Natural killer cell (primary cell): Measurements from ENCODE around the gene CLTA. TPM values are rescaled to one million over a fixed set of nuclear protein-coding genes. Genes with fewer than 3 reads are reported as not detected.
A peak's percentile ranks its signal among the peaks of the same experiment; 100 is the strongest.
"Not testable (repeated sequence)": the region's sequence is repeated elsewhere in the genome, so short reads cannot be mapped to it uniquely, and the experiment has no call there.

Experiments
- ATAC-seq, 3 donors: fragments of 150-1000 bp in 2 of 3; fragments of 200-7000 bp in 1 of 3; cut with Tn5 transposase; 1 replicate in 1 of 3; 2 replicates in 2 of 3; pipeline ENCODE4 v1.10.0; 2021; ENCODE audit warnings: mild to moderate bottlenecking in 2 of 3, moderate library complexity in 2 of 3
- DNase-seq, 2 donors: peaks; one replicate each; pipeline versions ENCODE4 v3.0.0 to v3.0.0-alpha.2; 2013 to 2021; ENCODE audit warnings: mixed read lengths in 1 of 2
- H3K27ac ChIP-seq: one replicate; pipeline ENCODE4 v1.5.1; 2013; ENCODE audit warnings: mild to moderate bottlenecking, low read length
- H3K27me3 ChIP-seq: one replicate; pipeline ENCODE4 v1.6.1; 2013; ENCODE audit warnings: low read length; ENCODE audit not compliant: control insufficient read depth, insufficient read depth
- H3K36me3 ChIP-seq: one replicate; pipeline ENCODE4 v1.6.1; 2013; ENCODE audit warnings: low read length; ENCODE audit not compliant: control insufficient read depth, insufficient read depth
- H3K4me1 ChIP-seq: one replicate; pipeline ENCODE4 v1.6.1; 2013; ENCODE audit warnings: low read length; ENCODE audit not compliant: control insufficient read depth, insufficient read depth
- H3K4me3 ChIP-seq: one replicate; pipeline ENCODE4 v1.5.1; 2013; ENCODE audit warnings: low read length
- H3K9me3 ChIP-seq: one replicate; pipeline ENCODE4 v1.6.1; 2013; ENCODE audit warnings: low read length; ENCODE audit not compliant: control insufficient read depth, insufficient read depth
- H3K27ac Mint-ChIP-seq, 2 donors: one replicate each; pipeline ENCODE4 v1.8.0; 2022; ENCODE audit warnings: mild to moderate bottlenecking in 2 of 2, mixed read lengths in 2 of 2, moderate library complexity in 1 of 2
- H3K27me3 Mint-ChIP-seq, 2 donors: one replicate each; pipeline ENCODE4 v1.8.0; 2022; ENCODE audit warnings: low read depth in 2 of 2, mixed read lengths in 2 of 2
- H3K36me3 Mint-ChIP-seq: one replicate; pipeline ENCODE4 v1.8.0; 2022; ENCODE audit warnings: mixed read lengths
- H3K4me1 Mint-ChIP-seq, 2 donors: one replicate each; pipeline ENCODE4 v1.8.0; 2022; ENCODE audit warnings: mixed read lengths in 2 of 2
- H3K4me3 Mint-ChIP-seq: one replicate; pipeline ENCODE4 v1.8.0; 2022; ENCODE audit warnings: mild to moderate bottlenecking, moderate library complexity, mixed read lengths
- H3K9me3 Mint-ChIP-seq, 2 donors: one replicate each; pipeline ENCODE4 v1.8.0; 2022; ENCODE audit warnings: mixed read lengths in 2 of 2
- CTCF ChIP-seq: fragments of 200-600 bp; IDR thresholded peaks from one replicate; pipeline ENCODE4 v1.8.0; 2022; ENCODE audit warnings: antibody characterized with exemption
- WGBS: methylation state at CpG from one replicate; pipeline ENCODE4 v1.1.7; 2013; ENCODE audit warnings: missing lambda C conversion rate; ENCODE audit not compliant: insufficient coverage; 5-methylcytosine and 5-hydroxymethylcytosine counted together
- intact Hi-C: fragments of 100-400 bp; cut with micrococcal nuclease; formaldehyde crosslinking; loops from one replicate; pipeline ENCODE4 v1.14.2; 2022
- total RNA-seq, 4 donors: library from RNA; stranded (reverse); fragments of 120-200 nt in 1 of 4; gene quantifications; one replicate each; pipeline versions ENCODE4 v1.2.3 to v1.2.4, GENCODE V29; 2013 to 2022

The CLTA gene
- total RNA-seq, 3 donors from 2014 or later (not counting 1 experiment from before 2014, with no cell fraction given) = 49.4 to 62.0 (median 52.6) TPM

GRCh38 chr9:36237230-36237629 is 46.5 kb downstream of the CLTA start:
- H3K27me3 Mint-ChIP-seq = no peaks in the 10 kb centered on the region
- H3K36me3 ChIP-seq = peaks cover 26% of the 10 kb centered on the region
- H3K4me3 ChIP-seq = no peak overlapping the region
- no peak for TF ChIP-seq CTCF
- no peak overlapping the region for H3K27ac Mint-ChIP-seq
- H3K9me3 Mint-ChIP-seq = no peaks in the 10 kb centered on the region
- no peak for DNase-seq
- no peaks in the 10 kb centered on the region for H3K27me3 ChIP-seq
- H3K4me1 ChIP-seq = no peaks in the 10 kb centered on the region
- intact Hi-C loops = no loop called here
- H3K9me3 ChIP-seq = no peaks in the 10 kb centered on the region
- no peak for ATAC-seq
- no peaks in the 10 kb centered on the region for H3K36me3 Mint-ChIP-seq
- peaks cover 0 to 9% of the 10 kb centered on the region in 2 donors for H3K4me1 Mint-ChIP-seq
- WGBS = 95% methylated on average over 3 of the region's 3 CpGs
- H3K4me3 Mint-ChIP-seq = no peak overlapping the region
- H3K27ac ChIP-seq = no peak overlapping the region

GRCh38 chr9:36239205-36239604 is 48.5 kb downstream of the CLTA start:
- peaks cover 15% of the 10 kb centered on the region for H3K36me3 ChIP-seq
- ATAC-seq, H3K27me3 Mint-ChIP-seq, H3K4me3 ChIP-seq, H3K4me1 ChIP-seq, H3K4me3 Mint-ChIP-seq, intact Hi-C loops, H3K36me3 Mint-ChIP-seq, H3K9me3 Mint-ChIP-seq, H3K4me1 Mint-ChIP-seq, H3K27me3 ChIP-seq, DNase-seq, H3K9me3 ChIP-seq, H3K27ac ChIP-seq, H3K27ac Mint-ChIP-seq: not testable (repeated sequence)
- 100% methylated on average over 5 of the region's 7 CpGs for WGBS

- H3K4me1 ChIP-seq, H3K4me1 Mint-ChIP-seq, H3K27me3 Mint-ChIP-seq, H3K9me3 ChIP-seq, H3K36me3 Mint-ChIP-seq, ATAC-seq, H3K4me3 ChIP-seq, H3K27ac Mint-ChIP-seq, H3K27me3 ChIP-seq, DNase-seq, H3K27ac ChIP-seq, H3K4me3 Mint-ChIP-seq, intact Hi-C loops, H3K9me3 Mint-ChIP-seq: not testable (repeated sequence)
- H3K36me3 ChIP-seq = peaks cover 15% of the 10 kb centered on the region
- WGBS = 97% methylated on average over 3 of the region's 3 CpGs
Observed at GRCh38 chr9:36239675-36240074, 49.0 kb downstream of the CLTA start.

- no peaks in the 10 kb centered on the region for H3K27me3 ChIP-seq
- H3K4me1 Mint-ChIP-seq = peaks cover 0 to 9% of the 10 kb centered on the region in 2 donors
- no peaks in the 10 kb centered on the region for H3K9me3 Mint-ChIP-seq
- intact Hi-C loops = loop anchor here (5.0 kb wide), 1 partner anchor 481 kb away; no protein-coding TSS in a partner anchor
- no peak overlapping the region for H3K27ac ChIP-seq
- TF ChIP-seq CTCF = no peak
- no peak overlapping the region for H3K4me3 ChIP-seq
- 97% methylated on average over 6 of the region's 6 CpGs for WGBS
- H3K4me3 Mint-ChIP-seq = no peak overlapping the region
- no peaks in the 10 kb centered on the region for H3K9me3 ChIP-seq
- no peaks in the 10 kb centered on the region for H3K4me1 ChIP-seq
- DNase-seq (no peak), ATAC-seq (no peak)
- peaks cover 19% of the 10 kb centered on the region for H3K36me3 ChIP-seq
- H3K27me3 Mint-ChIP-seq = no peaks in the 10 kb centered on the region
- H3K36me3 Mint-ChIP-seq = no peaks in the 10 kb centered on the region
- peak overlapping the region in 1 of 2 donors; percentile 8 for H3K27ac Mint-ChIP-seq
Observed at GRCh38 chr9:36245906-36246305, 55.2 kb downstream of the CLTA start.
